UCSD-AML1 (cell line): ENCODE results near the gene VWF.
A peak's percentile ranks its signal among the peaks of the same experiment; 100 is the strongest.
"Not testable (repeated sequence)": the region's sequence is repeated elsewhere in the genome, so short reads cannot be mapped to it uniquely, and the experiment has no call there.

Source experiments
- DNase-seq: peaks from one replicate; lab custom pipeline; 2025; ENCODE audit not compliant: unreplicated experiment; lab: John Stamatoyannopoulos, UW

The VWF gene

GRCh38 chr12:6146509-6146908, 22.0 kb upstream of the VWF start:
- DNase-seq = no peak

GRCh38 chr12:6145564-6145963, 21.1 kb upstream of the VWF start:
- no peak for DNase-seq

- no peak for DNase-seq
Measured at GRCh38 chr12:6143303-6143675, 18.8 kb upstream of the VWF start.

GRCh38 chr12:6142368-6143302, 18.2 kb upstream of the VWF start:
- not testable (repeated sequence) for DNase-seq

GRCh38 chr12:6141731-6142367, 17.4 kb upstream of the VWF start:
- not testable (repeated sequence) for DNase-seq

GRCh38 chr12:6140651-6141447, 16.4 kb upstream of the VWF start:
- DNase-seq = peak; percentile 43

GRCh38 chr12:6135071-6135470, 10.6 kb upstream of the VWF start:
- DNase-seq = no peak

- no peak for DNase-seq
Measured at GRCh38 chr12:6133642-6134041, 9.2 kb upstream of the VWF start.

- no peak for DNase-seq
Measured at GRCh38 chr12:6132496-6132895, 8.0 kb upstream of the VWF start.

GRCh38 chr12:6125310-6125608, 789 bp upstream of the VWF start:
- DNase-seq = no peak

- DNase-seq = no peak
Measured at GRCh38 chr12:6123258-6123657, 1.2 kb downstream of the VWF start.

GRCh38 chr12:6122201-6122600, 2.3 kb downstream of the VWF start:
- no peak for DNase-seq

- no peak for DNase-seq
Measured at GRCh38 chr12:6120796-6121473, 3.5 kb downstream of the VWF start.

- DNase-seq = no peak
Measured at GRCh38 chr12:6118891-6119568, 5.4 kb downstream of the VWF start.

GRCh38 chr12:6116471-6117021, 7.9 kb downstream of the VWF start:
- DNase-seq = no peak

- no peak for DNase-seq
Measured at GRCh38 chr12:6115389-6115788, 9.1 kb downstream of the VWF start.

- DNase-seq = no peak
Measured at GRCh38 chr12:6114476-6114870, 10.0 kb downstream of the VWF start.

GRCh38 chr12:6113691-6114475, 10.6 kb downstream of the VWF start:
- DNase-seq = no peak

GRCh38 chr12:6112004-6112403, 12.5 kb downstream of the VWF start:
- DNase-seq = no peak

GRCh38 chr12:6110006-6110405, 14.5 kb downstream of the VWF start:
- DNase-seq = no peak
